ENCODE measurements around the gene ANKS1A. TPM values are rescaled to one million over a fixed set of nuclear protein-coding genes. Genes with fewer than 3 reads are reported as not detected.
"Not testable (repeated sequence)": the region's sequence is repeated elsewhere in the genome, so short reads cannot be mapped to it uniquely, and the experiment has no call there.

ANKS1A gene
- total RNA-seq, 1 donor from 2014 or later: 11.5 TPM

DNA sequence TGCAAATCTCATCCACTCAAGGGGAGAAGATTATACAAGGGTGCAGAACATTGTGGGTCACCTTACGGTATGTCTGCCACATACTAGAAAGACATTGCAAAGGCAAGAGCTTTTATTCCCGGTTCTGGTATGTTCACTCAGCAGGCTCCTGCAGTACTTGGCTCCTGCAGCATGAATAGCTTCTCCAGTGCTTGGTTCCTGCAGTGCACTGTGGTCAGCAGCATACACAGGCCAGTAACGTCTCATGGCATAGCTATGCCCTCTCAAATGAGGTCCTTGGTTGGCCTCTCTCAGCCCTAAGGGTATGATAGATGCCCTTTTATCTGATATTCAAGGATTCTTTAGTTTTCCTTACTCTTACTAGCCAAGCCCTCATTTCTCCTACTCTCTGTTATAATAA, 239.4 kb downstream of the ANKS1A start:
- Histone ChIP-seq H3K36me3 (ENCODE audit: control insufficient read depth in 3 of 3, insufficient read depth in 3 of 3, low read length in 3 of 3) (no peaks in the 10 kb centered on the region), H3K4me3 (ENCODE audit: low read length in 3 of 3) (no peak overlapping the region), H3K27ac (ENCODE audit: low read depth, low read length) (no peak overlapping the region), H3K9me3 (ENCODE audit: control insufficient read depth in 3 of 3, low read length in 3 of 3) (no peaks in the 10 kb centered on the region), H3K27me3 (ENCODE audit: control insufficient read depth in 3 of 3, insufficient read depth in 3 of 3, low read length in 3 of 3) (no peaks in the 10 kb centered on the region), H3K4me1 (ENCODE audit: control insufficient read depth in 3 of 3, insufficient read depth in 3 of 3, low read length in 3 of 3) (no peaks in the 10 kb centered on the region), H3K9ac (ENCODE audit: low read depth in 1 of 3, low read length in 3 of 3) (no peak overlapping the region)

DNA sequence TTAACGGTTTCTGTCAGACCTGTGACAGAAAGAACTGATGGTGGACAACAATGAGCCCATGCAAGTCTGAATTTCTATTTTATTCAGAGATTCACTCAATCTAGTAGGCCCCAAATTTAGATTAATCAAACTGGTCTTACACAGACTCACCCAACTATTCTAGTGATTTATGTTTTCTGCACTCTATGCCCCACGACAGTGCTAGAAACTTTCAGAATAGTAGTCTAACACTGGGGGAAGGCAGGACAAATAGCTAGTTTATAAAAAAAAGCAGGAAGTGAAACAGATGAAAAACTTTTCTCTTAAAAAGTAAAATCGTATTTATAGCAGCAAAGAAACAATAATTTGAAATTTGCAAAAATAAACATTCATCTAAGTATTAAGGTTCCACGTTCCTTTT, 247.1 kb downstream of the ANKS1A start:
- Histone ChIP-seq H3K9ac (ENCODE audit: low read depth in 1 of 3, low read length in 3 of 3) (no peak overlapping the region), H3K9me3 (ENCODE audit: control insufficient read depth in 3 of 3, low read length in 3 of 3) (no peaks in the 10 kb centered on the region), H3K4me3 (ENCODE audit: low read length in 3 of 3) (no peak overlapping the region), H3K27me3 (ENCODE audit: control insufficient read depth in 3 of 3, insufficient read depth in 3 of 3, low read length in 3 of 3) (peaks cover 0 to under 1% (median under 1%) of the 10 kb centered on the region in 3 donors), H3K4me1 (ENCODE audit: control insufficient read depth in 3 of 3, insufficient read depth in 3 of 3, low read length in 3 of 3) (peaks cover 0 to 3% (median 0%) of the 10 kb centered on the region in 3 donors), H3K36me3 (ENCODE audit: control insufficient read depth in 3 of 3, insufficient read depth in 3 of 3, low read length in 3 of 3) (no peaks in the 10 kb centered on the region), H3K27ac (ENCODE audit: low read depth, low read length) (no peak overlapping the region)

DNA sequence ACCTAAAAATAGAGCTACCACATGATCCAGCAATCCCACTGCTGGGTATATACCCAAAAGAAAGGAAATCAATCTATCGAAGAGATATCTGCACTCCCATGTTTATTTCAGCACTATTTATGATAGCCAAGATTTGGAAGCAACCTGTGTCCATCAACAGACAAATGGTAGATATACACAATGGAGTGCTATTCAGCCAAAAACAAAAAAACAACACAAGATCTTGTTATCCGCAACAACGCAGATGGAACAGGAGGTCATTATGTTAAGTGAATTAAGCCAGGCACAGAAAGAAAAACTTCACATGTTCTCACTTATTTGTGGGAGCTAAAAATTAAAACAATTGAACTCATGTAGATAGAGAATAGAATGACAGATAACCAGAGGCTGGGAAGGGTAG, 249.1 kb downstream of the ANKS1A start:
- H3K9me3 ChIP-seq (ENCODE audit: control insufficient read depth in 3 of 3, low read length in 3 of 3); H3K9ac ChIP-seq (ENCODE audit: low read depth in 1 of 3, low read length in 3 of 3); H3K27ac ChIP-seq (ENCODE audit: low read depth, low read length); H3K4me1 ChIP-seq (ENCODE audit: control insufficient read depth in 3 of 3, insufficient read depth in 3 of 3, low read length in 3 of 3); H3K4me3 ChIP-seq (ENCODE audit: low read length in 3 of 3); H3K27me3 ChIP-seq (ENCODE audit: control insufficient read depth in 3 of 3, insufficient read depth in 3 of 3, low read length in 3 of 3); H3K36me3 ChIP-seq (ENCODE audit: control insufficient read depth in 3 of 3, insufficient read depth in 3 of 3, low read length in 3 of 3): not testable (repeated sequence)

DNA sequence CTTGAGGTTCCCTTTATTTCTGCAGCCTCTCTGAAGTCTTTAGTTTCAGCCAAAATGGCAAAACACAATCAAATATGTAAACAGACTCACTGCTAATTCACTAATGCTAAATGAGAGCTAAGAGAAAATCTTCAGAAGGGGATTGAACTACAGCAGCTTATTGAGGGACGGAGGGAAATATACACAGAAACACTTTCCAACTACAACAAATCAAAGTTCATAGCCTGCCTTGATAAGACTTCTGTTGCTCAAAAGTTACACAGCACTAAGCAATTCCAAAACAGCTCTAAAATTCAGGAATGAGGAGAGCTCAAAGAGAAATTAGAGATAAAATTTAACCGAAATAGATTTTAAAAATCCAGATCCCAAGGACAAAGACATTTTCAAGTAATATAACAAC, 250.4 kb downstream of the ANKS1A start:
- no peaks in the 10 kb centered on the region for H3K36me3 ChIP-seq (ENCODE audit: control insufficient read depth in 3 of 3, insufficient read depth in 3 of 3, low read length in 3 of 3)
- H3K9me3 ChIP-seq (ENCODE audit: control insufficient read depth in 3 of 3, low read length in 3 of 3): no peaks in the 10 kb centered on the region

DNA sequence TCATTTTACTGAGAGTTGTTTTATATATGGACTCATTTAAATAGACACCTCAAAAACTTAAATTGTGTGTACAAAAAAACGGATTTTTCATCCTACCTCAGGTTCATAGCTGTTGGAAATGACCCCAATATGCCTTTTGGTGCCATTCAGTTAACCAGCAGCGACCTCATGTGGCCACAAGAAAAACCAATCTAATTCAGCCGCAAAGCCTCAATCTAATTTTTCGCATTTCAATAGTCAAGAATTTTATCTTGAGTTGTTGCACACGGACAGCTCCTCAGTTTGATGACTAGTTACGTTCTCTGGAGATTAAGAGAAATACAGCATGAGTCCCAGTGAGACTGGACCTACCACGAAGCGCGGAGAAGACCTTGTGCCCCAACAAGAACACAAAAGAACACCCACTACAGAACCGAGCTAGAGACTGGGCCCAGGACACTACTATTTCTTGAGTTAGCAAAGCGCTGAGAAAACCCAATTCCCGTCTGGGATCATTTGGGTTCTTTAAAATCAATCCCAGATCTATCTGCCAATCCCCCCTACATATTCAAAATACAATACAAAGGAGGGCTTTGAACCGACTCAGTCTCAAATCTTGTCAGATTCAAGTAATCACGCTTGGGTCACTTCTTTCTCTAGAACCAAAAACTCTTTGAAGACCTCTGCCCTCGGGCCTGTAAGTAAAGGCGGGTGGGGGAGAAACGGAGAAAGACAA, 251.0 kb downstream of the ANKS1A start:
- Histone ChIP-seq H3K4me3 (ENCODE audit: low read length in 3 of 3) (no peak overlapping the region), H3K4me1 (ENCODE audit: control insufficient read depth in 3 of 3, insufficient read depth in 3 of 3, low read length in 3 of 3) (peaks cover 0 to 6% (median 0%) of the 10 kb centered on the region in 3 donors), H3K27me3 (ENCODE audit: control insufficient read depth in 3 of 3, insufficient read depth in 3 of 3, low read length in 3 of 3) (peaks cover 0 to 5% (median 4%) of the 10 kb centered on the region in 3 donors), H3K36me3 (ENCODE audit: control insufficient read depth in 3 of 3, insufficient read depth in 3 of 3, low read length in 3 of 3) (no peaks in the 10 kb centered on the region), H3K9me3 (ENCODE audit: control insufficient read depth in 3 of 3, low read length in 3 of 3) (no peaks in the 10 kb centered on the region), H3K9ac (ENCODE audit: low read depth in 1 of 3, low read length in 3 of 3) (peak overlapping the region in 1 of 3 donors; percentile 12), H3K27ac (ENCODE audit: low read depth, low read length) (no peak overlapping the region)

More for the DNA sequence above, 250.4 kb downstream of the ANKS1A start:
- Histone ChIP-seq H3K27me3 (ENCODE audit: control insufficient read depth in 3 of 3, insufficient read depth in 3 of 3, low read length in 3 of 3) (peaks cover 0 to 5% (median 4%) of the 10 kb centered on the region in 3 donors), H3K27ac (ENCODE audit: low read depth, low read length) (no peak overlapping the region), H3K4me3 (ENCODE audit: low read length in 3 of 3) (no peak overlapping the region), H3K4me1 (ENCODE audit: control insufficient read depth in 3 of 3, insufficient read depth in 3 of 3, low read length in 3 of 3) (peaks cover 0 to 6% (median 0%) of the 10 kb centered on the region in 3 donors), H3K9ac (ENCODE audit: low read depth in 1 of 3, low read length in 3 of 3) (no peak overlapping the region)

DNA sequence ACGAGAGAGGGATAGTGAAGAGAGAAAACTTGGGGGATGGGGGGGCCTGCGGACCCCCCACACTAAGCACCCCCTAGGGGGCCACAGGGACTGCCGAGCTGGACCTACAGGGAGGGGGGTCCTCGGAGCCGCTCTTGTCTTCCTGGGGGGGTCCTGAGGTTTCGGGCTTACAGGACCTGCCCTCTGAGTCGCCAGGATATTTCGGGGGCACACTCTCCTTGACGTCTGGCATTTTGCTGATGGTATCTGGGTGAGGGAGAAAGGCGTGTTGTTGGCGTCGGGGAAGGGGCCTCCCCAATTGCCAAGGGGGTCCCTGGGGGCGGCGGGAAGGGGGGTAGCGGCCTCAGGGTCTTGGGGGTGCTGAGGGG, 251.6 kb downstream of the ANKS1A start:
- Histone ChIP-seq H3K9ac (ENCODE audit: low read depth in 1 of 3, low read length in 3 of 3) (peak overlapping the region in 1 of 3 donors; percentile 57), H3K36me3 (ENCODE audit: control insufficient read depth in 3 of 3, insufficient read depth in 3 of 3, low read length in 3 of 3) (no peaks in the 10 kb centered on the region), H3K4me1 (ENCODE audit: control insufficient read depth in 3 of 3, insufficient read depth in 3 of 3, low read length in 3 of 3) (peaks cover 0 to 6% (median 0%) of the 10 kb centered on the region in 3 donors), H3K4me3 (ENCODE audit: low read length in 3 of 3) (no peak overlapping the region), H3K27ac (ENCODE audit: low read depth, low read length) (no peak overlapping the region), H3K27me3 (ENCODE audit: control insufficient read depth in 3 of 3, insufficient read depth in 3 of 3, low read length in 3 of 3) (peaks cover 0 to 5% (median 4%) of the 10 kb centered on the region in 3 donors), H3K9me3 (ENCODE audit: control insufficient read depth in 3 of 3, low read length in 3 of 3) (no peaks in the 10 kb centered on the region)

Small RNA genes within 50 kb of the gene (small RNA-seq; reads per million reads assigned to genes)
- gene AL138721.1: not detected

Other genes with a start within 250 kb of the ANKS1A start
- gene ILRUN, start 192.5 kb upstream of the ANKS1A start, total RNA-seq: 64.7 TPM
- 44.4 TPM for gene SNRPC, start 131.8 kb upstream of the ANKS1A start, total RNA-seq
- 8.4 TPM for gene BLTP3A, start 97.2 kb upstream of the ANKS1A start, total RNA-seq
- 27.1 TPM for gene TAF11, start 1.2 kb upstream of the ANKS1A start, total RNA-seq

All from skeletal muscle tissue (tissue), 5 donors.